Upper lobe of left lung (tissue), 4 donors: Measurements from ENCODE around the gene USH1G.

ENCODE experiments used
- POLR2A ChIP-seq, 4 donors: fragments of 450-650 bp; IDR thresholded peaks; one replicate each; pipeline ENCODE4 v1.5.1; 2016 to 2017; ENCODE audit warnings: antibody characterized with exemption in 4 of 4, mild to moderate bottlenecking in 2 of 4
- TF ChIP-seq, protein P1 (sequence below), 6 experiments: fragments of 450-650 bp in 4 of 6; fragments of 200-600 bp in 2 of 6; sonication (generic) in 2 of 6; IDR thresholded peaks; one replicate each; pipeline ENCODE4 v1.5.1; 2016 to 2019; ENCODE audit warnings: antibody characterized with exemption in 6 of 6

DNA sequence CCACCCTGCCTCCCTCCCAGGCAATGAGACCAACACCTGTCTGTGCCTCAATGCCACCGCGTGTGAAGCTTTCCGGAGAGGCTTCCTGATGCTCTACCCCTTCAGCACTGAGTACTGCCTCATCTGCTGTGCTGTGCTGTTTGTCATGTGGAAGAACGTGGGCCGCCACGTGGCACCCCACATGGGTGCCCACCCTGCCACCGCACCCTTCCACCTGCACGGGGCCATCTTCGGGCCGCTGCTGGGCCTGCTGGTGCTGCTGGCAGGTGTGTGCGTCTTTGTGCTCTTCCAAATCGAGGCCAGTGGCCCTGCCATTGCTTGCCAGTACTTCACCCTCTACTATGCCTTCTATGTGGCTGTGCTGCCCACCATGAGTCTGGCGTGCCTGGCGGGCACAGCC, 23.6 kb upstream of the USH1G start:
- TF ChIP-seq, protein P1, sequence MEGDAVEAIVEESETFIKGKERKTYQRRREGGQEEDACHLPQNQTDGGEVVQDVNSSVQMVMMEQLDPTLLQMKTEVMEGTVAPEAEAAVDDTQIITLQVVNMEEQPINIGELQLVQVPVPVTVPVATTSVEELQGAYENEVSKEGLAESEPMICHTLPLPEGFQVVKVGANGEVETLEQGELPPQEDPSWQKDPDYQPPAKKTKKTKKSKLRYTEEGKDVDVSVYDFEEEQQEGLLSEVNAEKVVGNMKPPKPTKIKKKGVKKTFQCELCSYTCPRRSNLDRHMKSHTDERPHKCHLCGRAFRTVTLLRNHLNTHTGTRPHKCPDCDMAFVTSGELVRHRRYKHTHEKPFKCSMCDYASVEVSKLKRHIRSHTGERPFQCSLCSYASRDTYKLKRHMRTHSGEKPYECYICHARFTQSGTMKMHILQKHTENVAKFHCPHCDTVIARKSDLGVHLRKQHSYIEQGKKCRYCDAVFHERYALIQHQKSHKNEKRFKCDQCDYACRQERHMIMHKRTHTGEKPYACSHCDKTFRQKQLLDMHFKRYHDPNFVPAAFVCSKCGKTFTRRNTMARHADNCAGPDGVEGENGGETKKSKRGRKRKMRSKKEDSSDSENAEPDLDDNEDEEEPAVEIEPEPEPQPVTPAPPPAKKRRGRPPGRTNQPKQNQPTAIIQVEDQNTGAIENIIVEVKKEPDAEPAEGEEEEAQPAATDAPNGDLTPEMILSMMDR (IDR thresholded peaks at IDR 0.05), result no peak
- TF ChIP-seq POLR2A (IDR thresholded peaks at IDR 0.05), result no peak
